Measurements from ENCODE around the gene OR10G7.

DNA sequence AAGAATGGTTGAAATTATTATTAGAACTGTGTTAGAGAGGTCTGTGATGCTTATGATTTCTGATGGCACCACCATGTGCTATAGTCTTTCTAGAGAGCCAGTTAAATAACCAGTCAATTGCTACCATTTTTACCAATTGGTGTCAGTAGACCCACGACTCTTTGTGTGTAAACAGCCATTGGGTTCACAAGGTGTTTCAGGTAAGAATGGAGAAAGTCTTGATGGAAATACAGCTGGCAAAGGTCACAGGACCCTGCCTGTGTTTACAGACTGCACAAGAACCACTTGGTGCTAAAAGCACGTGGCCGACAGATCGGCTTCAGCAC, 30.5 kb upstream of the OR10G7 start:
- TF ChIP-seq SUZ12 (IDR thresholded peaks at IDR 0.05) (no peak), FOXA1 (IDR thresholded peaks at IDR 0.05) (no peak), L3MBTL2 (conservative IDR thresholded peaks at IDR 0.05) (no peak), SP1 (IDR thresholded peaks at IDR 0.05) (no peak), BHLHE40 (IDR thresholded peaks at IDR 0.05; ENCODE audit: borderline replicate concordance) (no peak), FOXK2 (IDR thresholded peaks at IDR 0.05) (no peak), NFRKB (IDR thresholded peaks at IDR 0.05) (no peak), ELF4 (IDR thresholded peaks at IDR 0.05) (no peak), FOXM1 (IDR thresholded peaks at IDR 0.05; ENCODE audit: borderline replicate concordance) (no peak), ZNF384 (IDR thresholded peaks at IDR 0.05) (no peak), TARDBP (IDR thresholded peaks at IDR 0.05) (no peak)
- TF ChIP-seq, protein P1, sequence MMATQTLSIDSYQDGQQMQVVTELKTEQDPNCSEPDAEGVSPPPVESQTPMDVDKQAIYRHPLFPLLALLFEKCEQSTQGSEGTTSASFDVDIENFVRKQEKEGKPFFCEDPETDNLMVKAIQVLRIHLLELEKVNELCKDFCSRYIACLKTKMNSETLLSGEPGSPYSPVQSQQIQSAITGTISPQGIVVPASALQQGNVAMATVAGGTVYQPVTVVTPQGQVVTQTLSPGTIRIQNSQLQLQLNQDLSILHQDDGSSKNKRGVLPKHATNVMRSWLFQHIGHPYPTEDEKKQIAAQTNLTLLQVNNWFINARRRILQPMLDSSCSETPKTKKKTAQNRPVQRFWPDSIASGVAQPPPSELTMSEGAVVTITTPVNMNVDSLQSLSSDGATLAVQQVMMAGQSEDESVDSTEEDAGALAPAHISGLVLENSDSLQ (IDR thresholded peaks at IDR 0.05): no peak

Measured in HEK293T (cell line).